ENCODE results near the gene HOXD1.

The HOXD1 gene

GRCh38 chr2:176170602-176171305 lies 17.7 kb upstream of the HOXD1 start:
- no peak for TF ChIP-seq CTCF (IDR thresholded peaks at IDR 0.05; ENCODE audit: extremely low read depth, missing control alignments)
- DNase-seq (ENCODE audit: low spot score), result no peak

- TF ChIP-seq CTCF (IDR thresholded peaks at IDR 0.05; ENCODE audit: extremely low read depth, missing control alignments), result no peak
- DNase-seq (ENCODE audit: low spot score), result no peak
Observed at GRCh38 chr2:176171351-176172006, 17.0 kb upstream of the HOXD1 start.

- DNase-seq (ENCODE audit: low spot score), result no peak
- TF ChIP-seq CTCF (IDR thresholded peaks at IDR 0.05; ENCODE audit: extremely low read depth, missing control alignments), result no peak
Observed at GRCh38 chr2:176172007-176172894, 16.2 kb upstream of the HOXD1 start.

GRCh38 chr2:176172895-176173566 lies 15.4 kb upstream of the HOXD1 start:
- TF ChIP-seq CTCF (IDR thresholded peaks at IDR 0.05; ENCODE audit: extremely low read depth, missing control alignments), result no peak
- DNase-seq (ENCODE audit: low spot score), result no peak

- no peak for TF ChIP-seq CTCF (IDR thresholded peaks at IDR 0.05; ENCODE audit: extremely low read depth, missing control alignments)
- no peak for DNase-seq (ENCODE audit: low spot score)
Observed at GRCh38 chr2:176173567-176174381, 14.7 kb upstream of the HOXD1 start.

GRCh38 chr2:176174382-176174823 lies 14.1 kb upstream of the HOXD1 start:
- DNase-seq (ENCODE audit: low spot score), result no peak

More at GRCh38 chr2:176174382-176174823, 14.1 kb upstream of the HOXD1 start:
- TF ChIP-seq CTCF (IDR thresholded peaks at IDR 0.05; ENCODE audit: extremely low read depth, missing control alignments), result no peak
